HG03159 (cell line): ENCODE data around the gene PRKAG1.

Source experiments
- ATAC-seq: cut with Tn5 transposase; IDR thresholded peaks from one replicate; pipeline ENCODE4 v1.9.1; 2021; ENCODE audit warnings: mild to moderate bottlenecking, moderate library complexity; ENCODE audit not compliant: unreplicated experiment

The PRKAG1 gene

GRCh38 chr12:48986720-48987291 lies 31.8 kb downstream of the PRKAG1 start:
- ATAC-seq = no peak

GRCh38 chr12:48985901-48986300 lies 32.7 kb downstream of the PRKAG1 start:
- ATAC-seq = no peak

GRCh38 chr12:48985475-48985897 lies 33.1 kb downstream of the PRKAG1 start:
- ATAC-seq = no peak

GRCh38 chr12:48982397-48983080 lies 36.0 kb downstream of the PRKAG1 start:
- no peak for ATAC-seq

GRCh38 chr12:48981757-48982157 lies 36.8 kb downstream of the PRKAG1 start:
- ATAC-seq = no peak

- ATAC-seq = no peak
Measured at GRCh38 chr12:48980953-48981756, 37.4 kb downstream of the PRKAG1 start.

GRCh38 chr12:48980389-48980952 lies 38.1 kb downstream of the PRKAG1 start:
- ATAC-seq = no peak

- no peak for ATAC-seq
Measured at GRCh38 chr12:48979602-48980388, 38.8 kb downstream of the PRKAG1 start.

GRCh38 chr12:48978741-48979601 lies 39.6 kb downstream of the PRKAG1 start:
- ATAC-seq = no peak

GRCh38 chr12:48978291-48978740 lies 40.3 kb downstream of the PRKAG1 start, which contains the start of gene WNT1:
TSS of gene WNT1 (plus strand) at chr12:48978322. CDS start at chr12:48978651, 329 bp downstream.
- ATAC-seq = no peak

- ATAC-seq = peak; percentile 57
Measured at GRCh38 chr12:48977290-48978281, 41.0 kb downstream of the PRKAG1 start.

- ATAC-seq = no peak
Measured at GRCh38 chr12:48973941-48974673, 44.5 kb downstream of the PRKAG1 start.

GRCh38 chr12:48973531-48973930 lies 45.0 kb downstream of the PRKAG1 start:
- ATAC-seq = no peak

- ATAC-seq = no peak
Measured at GRCh38 chr12:48972952-48973483, 45.6 kb downstream of the PRKAG1 start.

- no peak for ATAC-seq
Measured at GRCh38 chr12:48972213-48972951, 46.2 kb downstream of the PRKAG1 start.

- ATAC-seq = no peak
Measured at GRCh38 chr12:48970702-48971334, 47.8 kb downstream of the PRKAG1 start.
